Cardiac fibroblast (primary cell): ENCODE results near the gene LETM1.
"Not testable (repeated sequence)": the region's sequence is repeated elsewhere in the genome, so short reads cannot be mapped to it uniquely, and the experiment has no call there.

Experiments used
- DNase-seq, 2 donors: peaks; one replicate each; pipeline versions ENCODE4 v3.0.0 to v3.0.0-alpha.2; 2010; ENCODE audit warnings: low read depth in 2 of 2
- H3K4me3 ChIP-seq, 2 donors: replicated peaks in 1 of 2; 1 replicate in 1 of 2; 2 replicates in 1 of 2; pipeline ENCODE4 v1.5.1; 2011; ENCODE audit warnings: low read depth in 2 of 2, low read length in 2 of 2, mild to moderate bottlenecking in 2 of 2, moderate library complexity in 1 of 2
- CTCF ChIP-seq: IDR thresholded peaks from one replicate; pipeline ENCODE4 v1.5.1; 2011; ENCODE audit warnings: low read depth, mild to moderate bottlenecking, low read length, inconsistent platforms

Gene LETM1

GRCh38 chr4:1836650-1837049 lies 19.3 kb downstream of the LETM1 start:
- DNase-seq, result no peak
- TF ChIP-seq CTCF, result no peak
- no peak overlapping the region for H3K4me3 ChIP-seq

GRCh38 chr4:1835836-1836235 lies 20.1 kb downstream of the LETM1 start:
- H3K4me3 ChIP-seq, DNase-seq: not testable (repeated sequence)

- H3K4me3 ChIP-seq, result no peak overlapping the region
- TF ChIP-seq CTCF, result no peak
- DNase-seq, result no peak
Measured at GRCh38 chr4:1834047-1834775, 21.7 kb downstream of the LETM1 start.

GRCh38 chr4:1833307-1834046 lies 22.5 kb downstream of the LETM1 start:
- TF ChIP-seq CTCF, result no peak
- H3K4me3 ChIP-seq, result no peak overlapping the region
- no peak for DNase-seq

GRCh38 chr4:1832690-1833089 lies 23.3 kb downstream of the LETM1 start:
- no peak overlapping the region for H3K4me3 ChIP-seq
- no peak for DNase-seq
- no peak for TF ChIP-seq CTCF

GRCh38 chr4:1831331-1831730 lies 24.6 kb downstream of the LETM1 start:
- H3K4me3 ChIP-seq, result no peak overlapping the region
- no peak for TF ChIP-seq CTCF

GRCh38 chr4:1830642-1831228 lies 25.2 kb downstream of the LETM1 start:
- no peak for TF ChIP-seq CTCF
- no peak for DNase-seq
- no peak overlapping the region for H3K4me3 ChIP-seq

More at GRCh38 chr4:1831331-1831730, 24.6 kb downstream of the LETM1 start:
- no peak for DNase-seq
